ENCODE data around the gene THY1. TPM values are rescaled to one million over a fixed set of nuclear protein-coding genes. Genes with fewer than 3 reads are reported as not detected.
"Not testable (repeated sequence)": the region's sequence is repeated elsewhere in the genome, so short reads cannot be mapped to it uniquely, and the experiment has no call there.

Gene THY1
- total RNA-seq, 1 donor from 2014 or later = 1.5 TPM

GRCh38 chr11:119446871-119447663, 24.1 kb upstream of the THY1 start:
- DNase-seq (no peak), ATAC-seq (ENCODE audit: poor library complexity) (no peak)
- intact Hi-C loops (cut with DNase I) = no loop called here

- DNase-seq (no peak), ATAC-seq (ENCODE audit: poor library complexity) (no peak)
- intact Hi-C loops (cut with DNase I) = no loop called here
Measured at GRCh38 chr11:119446434-119446833, 23.5 kb upstream of the THY1 start.

DNA sequence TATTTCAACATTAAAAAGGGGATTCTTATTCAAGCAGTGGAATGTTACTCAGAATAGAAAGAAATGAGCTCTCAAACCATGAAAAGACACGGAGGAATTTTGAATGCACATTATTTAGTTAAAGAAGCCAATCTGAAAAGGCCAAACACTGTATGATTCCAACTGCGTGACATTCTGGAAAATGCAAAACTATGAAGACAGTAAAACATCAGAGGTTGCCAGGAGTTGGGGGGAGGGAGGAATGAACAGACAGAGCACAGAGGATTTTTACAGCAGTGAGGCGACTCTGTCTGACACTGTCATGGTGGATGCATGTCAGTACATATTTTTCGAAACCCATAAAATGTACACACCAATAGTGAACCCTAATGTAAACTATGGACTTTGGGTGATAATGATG, 22.9 kb upstream of the THY1 start:
- DNase-seq (no peak), ATAC-seq (ENCODE audit: poor library complexity) (no peak)
- intact Hi-C loops (cut with DNase I) = no loop called here

DNA sequence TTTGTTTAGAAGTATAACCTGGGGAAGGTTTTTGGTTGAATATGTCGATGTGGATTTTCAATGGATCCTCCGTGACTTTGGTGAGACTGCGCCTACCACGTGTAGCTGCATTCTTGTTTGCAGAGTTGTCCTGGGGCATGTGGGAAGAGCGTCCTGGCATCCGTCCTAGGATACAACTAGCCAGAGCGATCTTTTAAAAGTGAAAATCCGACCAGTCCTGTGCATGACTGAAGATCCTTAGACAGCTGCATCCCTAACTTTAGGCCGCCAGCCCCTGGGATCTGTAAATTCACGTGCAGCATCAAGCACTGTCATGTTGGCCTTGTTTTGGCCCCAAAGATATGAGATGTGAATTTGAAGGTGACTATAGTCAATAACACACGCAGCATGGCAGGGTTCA, 22.4 kb upstream of the THY1 start:
- DNase-seq = no peak
- no peak for ATAC-seq (ENCODE audit: poor library complexity)
- intact Hi-C loops (cut with DNase I) = no loop called here

DNA sequence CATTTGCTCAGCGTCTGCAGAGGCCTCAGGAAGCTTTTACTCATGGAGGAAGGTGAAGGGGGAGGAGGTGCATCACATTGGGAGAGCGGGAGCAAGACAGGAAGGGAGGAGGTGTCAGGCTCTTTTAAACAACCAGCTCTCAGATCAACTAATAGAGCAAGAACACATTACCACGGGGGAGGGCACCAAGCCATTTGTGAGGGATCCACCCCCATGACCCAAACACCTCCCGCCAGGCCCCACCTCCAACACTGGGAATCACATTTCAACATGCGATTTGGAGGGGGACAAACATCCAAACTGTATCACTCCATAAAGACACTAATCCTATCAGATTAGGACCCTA, 18.9 kb upstream of the THY1 start:
- no peak for ATAC-seq (ENCODE audit: poor library complexity)
- no peak for DNase-seq
- intact Hi-C loops (cut with DNase I) = no loop called here

GRCh38 chr11:119438599-119438998, 15.6 kb upstream of the THY1 start:
- no peak for ATAC-seq (ENCODE audit: poor library complexity)
- intact Hi-C loops (cut with DNase I) = no loop called here
- DNase-seq = no peak

- DNase-seq; intact Hi-C loops (cut with DNase I); ATAC-seq (ENCODE audit: poor library complexity): not testable (repeated sequence)
Measured at GRCh38 chr11:119437521-119437920, 14.5 kb upstream of the THY1 start.

GRCh38 chr11:119436711-119437110, 13.7 kb upstream of the THY1 start:
- ATAC-seq (ENCODE audit: poor library complexity) = no peak

DNA sequence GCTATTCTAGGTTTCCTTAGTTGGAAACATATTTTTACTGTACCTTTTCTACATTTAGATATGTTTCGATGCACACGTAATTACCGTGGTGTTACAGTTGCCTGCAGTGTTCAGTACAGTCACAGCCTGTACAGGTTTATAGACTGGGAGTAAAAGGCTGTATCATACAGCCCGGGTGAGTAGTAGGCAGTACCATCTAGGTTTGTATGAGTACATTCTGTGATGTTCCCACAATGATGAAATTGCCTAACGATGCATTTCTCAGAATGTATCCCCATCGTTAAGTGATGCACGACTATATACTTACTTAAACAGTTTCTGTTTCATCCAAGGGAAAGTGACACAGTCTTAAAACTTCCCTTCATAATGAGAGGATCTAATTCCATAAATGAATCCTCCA, 13.1 kb upstream of the THY1 start:
- no peak for DNase-seq
- no peak for ATAC-seq (ENCODE audit: poor library complexity)
- intact Hi-C loops (cut with DNase I) = no loop called here

More at GRCh38 chr11:119436711-119437110, 13.7 kb upstream of the THY1 start:
- intact Hi-C loops (cut with DNase I) = no loop called here
- no peak for DNase-seq

DNA sequence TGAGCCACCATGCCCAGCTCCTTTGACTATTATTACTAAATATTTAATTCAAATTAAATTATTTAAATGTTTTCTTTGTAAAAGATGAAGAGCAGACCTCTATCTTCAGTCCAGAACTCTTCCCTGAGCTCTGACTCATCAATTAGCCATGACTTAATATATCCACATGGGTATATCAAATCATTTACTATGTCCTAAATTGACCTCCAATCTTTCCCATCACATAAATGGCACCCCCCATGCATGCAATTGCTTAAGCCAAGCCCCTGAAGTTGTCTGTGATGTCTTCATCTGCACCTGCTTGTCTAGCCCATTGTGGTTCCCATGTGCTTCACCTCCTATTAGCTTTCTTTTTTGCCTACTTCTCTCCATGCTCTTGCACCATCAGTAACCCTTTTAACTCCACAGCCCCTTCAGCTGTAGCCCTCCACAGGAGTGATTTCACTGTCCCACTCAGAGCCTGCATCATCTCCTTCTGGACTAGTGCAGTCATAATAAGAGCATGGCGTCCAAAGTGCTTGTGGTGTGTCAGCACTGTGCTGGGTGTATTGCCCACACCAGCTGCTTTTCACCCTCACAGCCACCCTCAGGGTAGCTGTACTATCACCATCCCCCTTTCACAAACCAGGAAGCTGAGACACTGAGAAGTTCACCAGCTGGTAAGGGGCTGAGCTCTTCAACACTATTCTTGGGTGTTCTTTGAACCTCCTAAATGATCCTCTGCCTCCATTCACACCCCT, 11.8 kb upstream of the THY1 start:
- intact Hi-C loops (cut with DNase I) = no loop called here
- no peak for DNase-seq
- ATAC-seq (ENCODE audit: poor library complexity) = no peak

- ATAC-seq (ENCODE audit: poor library complexity) (no peak), DNase-seq (no peak)
- intact Hi-C loops (cut with DNase I) = no loop called here
Measured at GRCh38 chr11:119433358-119433725, 10.4 kb upstream of the THY1 start.

GRCh38 chr11:119432484-119433357, 9.7 kb upstream of the THY1 start:
- intact Hi-C loops (cut with DNase I) = no loop called here
- DNase-seq (no peak), ATAC-seq (ENCODE audit: poor library complexity) (peak; percentile 29)

- intact Hi-C loops (cut with DNase I) = no loop called here
- ATAC-seq (ENCODE audit: poor library complexity) = no peak
- no peak for DNase-seq
Measured at GRCh38 chr11:119431523-119431922, 8.6 kb upstream of the THY1 start.

- intact Hi-C loops (cut with DNase I) = no loop called here
- ATAC-seq (ENCODE audit: poor library complexity) = no peak
- no peak for DNase-seq
Measured at GRCh38 chr11:119427279-119427678, 4.3 kb upstream of the THY1 start.

DNA sequence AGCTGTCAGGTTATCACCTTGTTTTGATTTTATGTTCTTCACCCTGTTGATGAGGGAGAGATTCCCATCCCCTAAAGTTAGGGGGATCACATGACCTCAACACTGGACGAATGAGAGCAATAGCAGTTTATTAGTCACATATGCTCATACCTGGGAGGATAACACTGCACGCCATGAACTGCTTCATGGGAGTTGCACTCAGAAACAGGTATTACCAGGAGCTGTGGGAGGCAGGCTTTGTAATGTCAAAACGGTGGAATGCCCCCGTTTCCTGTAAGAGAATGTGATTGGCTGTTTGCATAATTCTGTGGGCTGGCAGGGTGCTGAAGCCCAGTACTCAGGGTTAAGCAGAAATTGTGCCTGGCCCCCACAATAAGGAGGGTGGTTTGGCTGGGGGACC, 3.2 kb upstream of the THY1 start:
- intact Hi-C loops (cut with DNase I) = no loop called here
- ATAC-seq (ENCODE audit: poor library complexity) = no peak
- no peak for DNase-seq

DNA sequence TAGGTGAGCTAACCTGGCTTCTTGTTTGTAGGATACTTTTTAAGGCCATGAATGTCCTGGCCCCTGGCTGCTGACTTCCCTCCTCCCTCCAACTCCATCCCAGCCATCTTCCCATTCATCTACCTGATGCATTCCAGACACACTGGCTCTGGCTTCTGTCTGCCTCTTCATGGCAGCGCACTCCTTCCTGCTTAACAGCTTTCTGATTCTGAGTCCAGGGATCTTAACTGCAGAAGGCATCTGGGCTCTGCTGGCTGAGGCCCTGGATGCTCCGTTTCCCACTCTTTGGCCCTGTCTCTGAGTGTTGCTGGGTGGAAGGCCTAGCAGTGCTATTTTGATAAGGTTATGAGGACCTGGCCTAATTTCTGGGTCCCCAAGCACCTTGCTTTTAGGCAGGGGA, 1.8 kb upstream of the THY1 start:
- DNase-seq (no peak), ATAC-seq (ENCODE audit: poor library complexity) (no peak)
- intact Hi-C loops (cut with DNase I) = no loop called here

GRCh38 chr11:119424276-119424675, 1.3 kb upstream of the THY1 start:
- DNase-seq (no peak), ATAC-seq (ENCODE audit: poor library complexity) (no peak)
- intact Hi-C loops (cut with DNase I) = no loop called here

- DNase-seq (no peak), ATAC-seq (ENCODE audit: poor library complexity) (no peak)
- intact Hi-C loops (cut with DNase I) = no loop called here
Measured at GRCh38 chr11:119423509-119424254, 710 bp upstream of the THY1 start.

All from Right ventricle myocardium superior (tissue), 1 donor.